ENCODE measurements around the gene BCL2L11. TPM values are rescaled to one million over a fixed set of nuclear protein-coding genes. Genes with fewer than 3 reads are reported as not detected.
A peak's percentile ranks its signal among the peaks of the same experiment; 100 is the strongest.

Gene BCL2L11
- total and polyA plus RNA-seq, 2 experiments from 2014 or later, result 10.6 to 22.5 TPM

GRCh38 chr2:111135910-111136297, 15.2 kb downstream of the BCL2L11 start:
- Histone ChIP-seq H3K79me2 (replicated peaks; ENCODE audit: insufficient read depth) (peaks cover 95% of the 10 kb centered on the region), H3K36me3 (ENCODE audit: insufficient read depth) (peaks cover 4% of the 10 kb centered on the region; the same call in 1 of the 2 replicates), H3K27me3 (ENCODE audit: insufficient read depth) (no peaks in the 10 kb centered on the region), H3K4me1 (ENCODE audit: insufficient read depth) (no peaks in the 10 kb centered on the region), H4K20me1 (replicated peaks; ENCODE audit: insufficient read depth) (peaks cover 39% of the 10 kb centered on the region; the same call in 1 of the 2 replicates), H3F3A (replicated peaks; ENCODE audit: low read depth) (no peaks in the 10 kb centered on the region), H3K4me2 (no peak overlapping the region), H3K4me3 (no peak overlapping the region), H3K27ac (ENCODE audit: low read depth) (no peak overlapping the region), H3K9me2 (ENCODE audit: insufficient read depth) (no peaks in the 10 kb centered on the region), H2AFZ (no peak overlapping the region)
- H3K4me3 Mint-ChIP-seq, result no peak overlapping the region
- H3K4me1 Mint-ChIP-seq, result peaks cover 26% of the 10 kb centered on the region; the same call in 2 of the 3 replicates
- DNase-seq (ENCODE audit: low spot score), result peak; percentile 53
- peaks cover 4% of the 10 kb centered on the region for H3K27me3 Mint-ChIP-seq (ENCODE audit: insufficient read depth, low read depth, poor library complexity)
- H3K27ac Mint-ChIP-seq, result no peak overlapping the region
- H3K36me3 Mint-ChIP-seq (ENCODE audit: low read depth), result peaks cover 37% of the 10 kb centered on the region
- ATAC-seq, result peak; percentile 92
- no peaks in the 10 kb centered on the region for H3K9me3 Mint-ChIP-seq
- TF ChIP-seq REST (IDR thresholded peaks at IDR 0.05; ENCODE audit: unreplicated experiment), result no peak
- no peak for TF ChIP-seq ETS1 (IDR thresholded peaks at IDR 0.05)
- no peak for TF ChIP-seq CREB1 (CRISPR knock-in tag; IDR thresholded peaks at IDR 0.05; ENCODE audit: low read depth)
- TF ChIP-seq, protein P1, sequence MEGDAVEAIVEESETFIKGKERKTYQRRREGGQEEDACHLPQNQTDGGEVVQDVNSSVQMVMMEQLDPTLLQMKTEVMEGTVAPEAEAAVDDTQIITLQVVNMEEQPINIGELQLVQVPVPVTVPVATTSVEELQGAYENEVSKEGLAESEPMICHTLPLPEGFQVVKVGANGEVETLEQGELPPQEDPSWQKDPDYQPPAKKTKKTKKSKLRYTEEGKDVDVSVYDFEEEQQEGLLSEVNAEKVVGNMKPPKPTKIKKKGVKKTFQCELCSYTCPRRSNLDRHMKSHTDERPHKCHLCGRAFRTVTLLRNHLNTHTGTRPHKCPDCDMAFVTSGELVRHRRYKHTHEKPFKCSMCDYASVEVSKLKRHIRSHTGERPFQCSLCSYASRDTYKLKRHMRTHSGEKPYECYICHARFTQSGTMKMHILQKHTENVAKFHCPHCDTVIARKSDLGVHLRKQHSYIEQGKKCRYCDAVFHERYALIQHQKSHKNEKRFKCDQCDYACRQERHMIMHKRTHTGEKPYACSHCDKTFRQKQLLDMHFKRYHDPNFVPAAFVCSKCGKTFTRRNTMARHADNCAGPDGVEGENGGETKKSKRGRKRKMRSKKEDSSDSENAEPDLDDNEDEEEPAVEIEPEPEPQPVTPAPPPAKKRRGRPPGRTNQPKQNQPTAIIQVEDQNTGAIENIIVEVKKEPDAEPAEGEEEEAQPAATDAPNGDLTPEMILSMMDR (conservative IDR thresholded peaks at IDR 0.05; ENCODE audit: low read depth in 2 of 2), result peak; percentile 25 to 54; a peak in 3 of 4 replicates
- no peak for TF ChIP-seq ZNF462 (CRISPR knock-in tag; IDR thresholded peaks at IDR 0.05)
- TF ChIP-seq STAT1 (IDR thresholded peaks at IDR 0.05; ENCODE audit: unreplicated experiment), result no peak
- TF ChIP-seq POLR2AphosphoS5 (IDR thresholded peaks at IDR 0.05; ENCODE audit: low read depth), result no peak
